Astrocyte (in vitro differentiated cells and primary cell): ENCODE measurements around the gene ZNF138. TPM values are rescaled to one million over a fixed set of nuclear protein-coding genes. Genes with fewer than 3 reads are reported as not detected.

ENCODE experiments used
- DNase-seq: peaks from one replicate; pipeline ENCODE4 v3.0.0-alpha.2; 2010; ENCODE audit warnings: low read depth
- FAIRE-seq: peaks from 2 replicates; lab custom pipeline; 2011; peaks lifted over from hg19 to GRCh38; lab: Jason Lieb, UNC
- H2AFZ ChIP-seq: 2 replicates; pipeline ENCODE4 v1.6.0; 2012; ENCODE audit warnings: low read depth, low read length, inconsistent platforms
- H3K27ac ChIP-seq: 2 replicates; pipeline ENCODE4 v1.5.1; 2011; ENCODE audit warnings: low read depth, low read length, inconsistent platforms
- H3K27me3 ChIP-seq: 2 replicates; pipeline ENCODE4 v1.6.0; 2011; ENCODE audit warnings: low read length, inconsistent platforms; ENCODE audit not compliant: insufficient read depth
- H3K36me3 ChIP-seq: 2 replicates; pipeline ENCODE4 v1.5.1; 2011; ENCODE audit warnings: low read length, inconsistent platforms; ENCODE audit not compliant: insufficient read depth
- H3K4me1 ChIP-seq: 2 replicates; pipeline ENCODE4 v1.5.1; 2011; ENCODE audit warnings: low read length, inconsistent platforms; ENCODE audit not compliant: insufficient read depth
- H3K4me2 ChIP-seq: 2 replicates; pipeline ENCODE4 v1.6.0; 2012; ENCODE audit warnings: low read length, inconsistent platforms
- H3K4me3 ChIP-seq: 2 replicates; pipeline ENCODE4 v1.5.1; 2011; ENCODE audit warnings: low read depth, mild to moderate bottlenecking, low read length, inconsistent platforms; ENCODE audit not compliant: insufficient read depth
- H3K79me2 ChIP-seq: 2 replicates; pipeline ENCODE4 v1.6.0; 2012; ENCODE audit warnings: mild to moderate bottlenecking, low read length, inconsistent platforms; ENCODE audit not compliant: insufficient read depth
- H3K9ac ChIP-seq: 2 replicates; pipeline ENCODE4 v1.6.0; 2012; ENCODE audit warnings: mild to moderate bottlenecking, low read length, inconsistent platforms
- H3K9me3 ChIP-seq: 2 replicates; pipeline ENCODE4 v1.5.1; 2012; ENCODE audit warnings: low read depth, mild to moderate bottlenecking, low read length, inconsistent platforms; ENCODE audit not compliant: insufficient read depth
- H4K20me1 ChIP-seq: 2 replicates; pipeline ENCODE4 v1.6.0; 2012; ENCODE audit warnings: low read length, inconsistent platforms; ENCODE audit not compliant: insufficient read depth
- H3K27ac Mint-ChIP-seq: one replicate; pipeline ENCODE4 v1.8.0; 2021; ENCODE audit warnings: mild to moderate bottlenecking, mixed read lengths; ENCODE audit not compliant: unreplicated experiment
- H3K27me3 Mint-ChIP-seq: one replicate; pipeline ENCODE4 v1.8.0; 2021; ENCODE audit warnings: low read depth, mixed read lengths; ENCODE audit not compliant: unreplicated experiment
- H3K36me3 Mint-ChIP-seq: one replicate; pipeline ENCODE4 v1.8.0; 2021; ENCODE audit warnings: low read depth, mixed read lengths; ENCODE audit not compliant: unreplicated experiment
- H3K4me1 Mint-ChIP-seq: one replicate; pipeline ENCODE4 v1.8.0; 2021; ENCODE audit warnings: low read depth, mixed read lengths; ENCODE audit not compliant: unreplicated experiment
- H3K4me3 Mint-ChIP-seq: one replicate; pipeline ENCODE4 v1.8.0; 2021; ENCODE audit warnings: mild to moderate bottlenecking, moderate library complexity, mixed read lengths; ENCODE audit not compliant: unreplicated experiment
- H3K9me3 Mint-ChIP-seq: one replicate; pipeline ENCODE4 v1.8.0; 2021; ENCODE audit warnings: mild to moderate bottlenecking, mixed read lengths; ENCODE audit not compliant: unreplicated experiment
- EZH2 ChIP-seq: IDR thresholded peaks from 2 replicates; pipeline ENCODE4 v1.6.1; 2012; ENCODE audit warnings: mild to moderate bottlenecking, low read length, inconsistent platforms; ENCODE audit not compliant: insufficient read depth
- total RNA-seq: library from RNA; stranded (reverse); gene quantifications from 2 replicates; pipeline ENCODE4 v1.2.1, GENCODE V29; 2021
- TF ChIP-seq, protein P1 (sequence below): IDR thresholded peaks from 2 replicates; pipeline ENCODE4 v1.5.1; 2011; ENCODE audit warnings: low read depth, mild to moderate bottlenecking, inconsistent platforms, low read length, moderate library complexity; ENCODE audit not compliant: insufficient read depth

Gene ZNF138
- total RNA-seq, 1 donor from 2014 or later, result 5.7 TPM

DNA sequence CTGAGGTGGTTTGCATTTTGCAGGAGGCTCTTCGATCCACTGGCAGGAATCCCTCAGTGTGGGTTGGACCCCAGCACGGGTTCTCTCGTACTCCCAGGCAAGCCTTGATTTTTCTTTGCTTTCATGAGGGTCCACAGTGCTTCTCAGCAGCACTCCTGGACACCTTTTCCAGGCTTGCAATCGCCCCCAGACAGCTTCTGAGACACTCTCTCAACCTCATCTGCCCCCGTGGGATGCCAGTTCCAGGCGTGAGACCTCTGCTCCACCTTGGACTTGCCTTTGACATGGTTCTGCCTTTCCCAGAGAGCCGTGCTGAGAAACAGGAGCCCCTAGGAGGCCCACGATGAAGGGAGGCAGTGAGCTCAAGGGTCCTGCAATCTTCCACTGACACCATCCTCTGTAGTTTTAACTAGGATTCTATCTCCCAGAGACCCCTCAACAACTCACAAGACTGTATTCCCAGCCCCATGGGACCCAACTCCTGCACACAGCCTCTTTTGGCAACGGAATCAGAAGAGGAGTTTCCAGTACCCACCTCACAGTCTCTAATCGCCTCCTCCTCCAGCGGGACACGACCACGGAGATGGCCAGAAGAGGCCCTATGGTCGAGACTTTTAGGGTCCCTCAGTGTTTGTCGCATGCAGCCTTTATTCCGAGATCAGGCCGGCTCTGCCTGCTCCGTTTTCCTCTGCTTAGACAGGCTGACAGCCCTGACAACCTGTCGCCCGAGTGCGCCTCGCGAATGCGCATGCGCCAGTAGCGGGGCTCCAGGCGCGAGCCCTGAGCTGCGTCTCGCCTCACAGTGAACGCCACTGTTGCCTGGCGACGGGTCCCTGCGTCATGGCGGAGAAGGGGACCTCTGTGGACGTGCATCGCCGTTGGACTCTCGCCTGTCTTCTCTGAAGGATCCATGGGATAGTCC lies 82.8 kb downstream of the ZNF138 start:
- Mint-ChIP-seq H3K4me1 (peaks cover 3% of the 10 kb centered on the region), H3K36me3 (peaks cover 3% of the 10 kb centered on the region), H3K4me3 (peak overlapping the region; percentile 45), H3K27ac (no peak overlapping the region), H3K9me3 (peaks cover 44% of the 10 kb centered on the region), H3K27me3 (peaks cover 26% of the 10 kb centered on the region)
- Histone ChIP-seq H4K20me1 (no peaks in the 10 kb centered on the region), H3K9me3 (peaks cover 10% of the 10 kb centered on the region), H3K4me1 (no peaks in the 10 kb centered on the region), H2AFZ (peak overlapping the region; percentile 74), H3K27ac (no peak overlapping the region), H3K4me2 (peak overlapping the region; percentile 72), H3K36me3 (no peaks in the 10 kb centered on the region), H3K79me2 (no peaks in the 10 kb centered on the region), H3K4me3 (peak overlapping the region; percentile 15), H3K27me3 (no peaks in the 10 kb centered on the region), H3K9ac (no peak overlapping the region)
- DNase-seq (no peak), FAIRE-seq (no peak)
- TF ChIP-seq, protein P1, sequence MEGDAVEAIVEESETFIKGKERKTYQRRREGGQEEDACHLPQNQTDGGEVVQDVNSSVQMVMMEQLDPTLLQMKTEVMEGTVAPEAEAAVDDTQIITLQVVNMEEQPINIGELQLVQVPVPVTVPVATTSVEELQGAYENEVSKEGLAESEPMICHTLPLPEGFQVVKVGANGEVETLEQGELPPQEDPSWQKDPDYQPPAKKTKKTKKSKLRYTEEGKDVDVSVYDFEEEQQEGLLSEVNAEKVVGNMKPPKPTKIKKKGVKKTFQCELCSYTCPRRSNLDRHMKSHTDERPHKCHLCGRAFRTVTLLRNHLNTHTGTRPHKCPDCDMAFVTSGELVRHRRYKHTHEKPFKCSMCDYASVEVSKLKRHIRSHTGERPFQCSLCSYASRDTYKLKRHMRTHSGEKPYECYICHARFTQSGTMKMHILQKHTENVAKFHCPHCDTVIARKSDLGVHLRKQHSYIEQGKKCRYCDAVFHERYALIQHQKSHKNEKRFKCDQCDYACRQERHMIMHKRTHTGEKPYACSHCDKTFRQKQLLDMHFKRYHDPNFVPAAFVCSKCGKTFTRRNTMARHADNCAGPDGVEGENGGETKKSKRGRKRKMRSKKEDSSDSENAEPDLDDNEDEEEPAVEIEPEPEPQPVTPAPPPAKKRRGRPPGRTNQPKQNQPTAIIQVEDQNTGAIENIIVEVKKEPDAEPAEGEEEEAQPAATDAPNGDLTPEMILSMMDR, result no peak
- no peak for TF ChIP-seq EZH2

DNA sequence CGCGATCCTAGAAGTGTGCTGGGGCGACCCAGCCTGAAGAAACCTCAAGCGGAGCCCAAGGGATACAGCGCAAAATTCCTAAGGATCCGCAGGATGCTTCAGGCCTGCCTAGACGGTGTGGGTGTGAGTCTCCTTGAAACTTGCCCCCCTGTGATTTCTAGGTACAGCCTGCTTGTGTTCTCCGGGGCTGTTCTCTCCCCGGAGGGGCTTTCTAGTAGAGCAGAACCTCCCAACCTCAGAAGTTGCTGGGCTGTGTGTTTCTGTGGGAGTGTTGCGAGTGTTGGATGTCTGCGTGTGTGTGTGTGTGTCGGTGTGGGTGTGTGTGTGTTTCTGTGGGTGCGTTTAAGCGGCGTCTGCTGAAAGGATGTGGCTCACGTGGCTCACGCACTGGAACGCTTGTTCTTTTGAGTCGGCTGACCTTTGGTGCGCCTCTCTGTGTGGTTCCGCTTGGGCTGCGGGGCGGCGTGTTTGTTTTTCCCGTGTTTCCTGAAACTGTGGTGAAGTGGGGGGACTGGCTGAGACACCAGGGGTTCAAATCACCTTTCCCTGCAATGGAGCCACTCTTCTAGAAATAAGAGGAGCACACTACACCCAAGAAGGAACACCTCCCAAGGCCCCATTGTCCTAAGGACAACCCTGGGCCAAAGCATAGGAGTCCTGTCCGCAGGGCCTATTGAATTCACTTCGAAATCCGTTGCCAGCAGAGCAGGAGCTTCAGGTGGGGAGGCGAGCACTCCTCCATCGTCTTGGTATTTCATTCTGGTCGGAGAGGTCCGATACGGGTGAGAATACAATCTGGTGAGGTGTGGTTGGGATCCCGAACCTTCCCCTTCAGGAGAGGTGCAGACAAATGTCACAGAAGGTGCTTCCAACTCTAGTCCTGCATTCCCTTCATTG lies 83.7 kb downstream of the ZNF138 start:
- Mint-ChIP-seq H3K27ac (no peak overlapping the region), H3K9me3 (peaks cover 47% of the 10 kb centered on the region), H3K4me1 (peaks cover 3% of the 10 kb centered on the region), H3K4me3 (peak overlapping the region; percentile 45), H3K27me3 (peaks cover 30% of the 10 kb centered on the region), H3K36me3 (peaks cover 3% of the 10 kb centered on the region)
- H4K20me1 ChIP-seq, result no peaks in the 10 kb centered on the region
- no peak for FAIRE-seq
- H2AFZ ChIP-seq, result peak overlapping the region; percentile 74
- peak overlapping the region; percentile 15 for H3K4me3 ChIP-seq
- peaks cover 19% of the 10 kb centered on the region for H3K9me3 ChIP-seq
- no peaks in the 10 kb centered on the region for H3K27me3 ChIP-seq
- H3K27ac ChIP-seq, result no peak overlapping the region
- no peak overlapping the region for H3K9ac ChIP-seq
- H3K79me2 ChIP-seq, result no peaks in the 10 kb centered on the region
- H3K36me3 ChIP-seq, result no peaks in the 10 kb centered on the region
- H3K4me1 ChIP-seq, result peaks cover 2% of the 10 kb centered on the region
- DNase-seq, result no peak
- no peak for TF ChIP-seq EZH2
- TF ChIP-seq, protein P1, result no peak
- peak overlapping the region; percentile 72 for H3K4me2 ChIP-seq
